Gastrocnemius medialis (tissue), 4 donors: ENCODE data around the gene MFSD2A.

Experiments used
- CTCF ChIP-seq, 5 experiments: fragments of 450-650 bp in 3 of 5; fragments of 200-600 bp in 2 of 5; sonication (generic) in 2 of 5; IDR thresholded peaks in 4 of 5; conservative IDR thresholded peaks in 1 of 5; 1 replicate in 4 of 5; 2 replicates in 1 of 5; pipeline ENCODE4 v1.5.1; 2016 to 2019; ENCODE audit warnings: antibody characterized with exemption in 5 of 5, mild to moderate bottlenecking in 3 of 5, moderate library complexity in 3 of 5
- POLR2A ChIP-seq, 2 donors: fragments of 450-650 bp; IDR thresholded peaks; one replicate each; pipeline ENCODE4 v1.6.1; 2017; ENCODE audit warnings: antibody characterized with exemption in 2 of 2, mild to moderate bottlenecking in 2 of 2, moderate library complexity in 2 of 2

- TF ChIP-seq CTCF (IDR thresholded peaks at IDR 0.05 in 4 of 5, conservative IDR thresholded peaks at IDR 0.05 in 1 of 5) (no peak), POLR2A (IDR thresholded peaks at IDR 0.05) (no peak)
Observed at GRCh38 chr1:39960431-39960958, 5.5 kb downstream of the MFSD2A start.
